ENCODE results near the gene PCDHAC2.

DNA sequence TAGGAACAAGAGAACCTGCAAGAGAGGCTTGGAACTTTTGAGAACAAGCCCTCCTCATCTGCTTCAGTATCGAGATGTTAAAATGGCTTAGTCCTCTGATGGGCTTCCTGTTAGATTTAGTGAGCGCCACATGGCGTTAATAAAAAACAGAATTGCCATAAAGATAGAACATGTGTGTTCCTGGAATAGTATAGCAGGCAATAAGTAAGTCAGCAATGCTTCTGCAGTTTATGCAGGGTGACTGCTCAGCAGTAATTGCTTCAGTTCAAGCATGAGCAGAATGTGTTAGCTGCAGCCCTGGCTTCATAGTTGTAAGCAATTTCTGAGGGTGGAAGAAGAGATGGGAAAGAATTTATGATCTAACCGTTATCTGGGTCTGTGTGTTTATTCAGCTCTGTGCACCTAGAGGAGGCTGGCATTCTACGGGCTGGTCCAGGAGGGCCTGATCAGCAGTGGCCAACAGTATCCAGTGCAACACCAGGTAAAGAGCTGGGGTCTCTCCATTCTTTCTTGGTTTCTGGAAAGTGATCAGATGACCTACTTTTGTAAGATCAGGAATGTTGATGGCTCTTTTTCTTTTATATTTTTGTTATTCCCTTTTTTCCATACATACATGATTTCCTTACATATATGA, 15.9 kb downstream of the PCDHAC2 start:
- TF ChIP-seq, protein P1, sequence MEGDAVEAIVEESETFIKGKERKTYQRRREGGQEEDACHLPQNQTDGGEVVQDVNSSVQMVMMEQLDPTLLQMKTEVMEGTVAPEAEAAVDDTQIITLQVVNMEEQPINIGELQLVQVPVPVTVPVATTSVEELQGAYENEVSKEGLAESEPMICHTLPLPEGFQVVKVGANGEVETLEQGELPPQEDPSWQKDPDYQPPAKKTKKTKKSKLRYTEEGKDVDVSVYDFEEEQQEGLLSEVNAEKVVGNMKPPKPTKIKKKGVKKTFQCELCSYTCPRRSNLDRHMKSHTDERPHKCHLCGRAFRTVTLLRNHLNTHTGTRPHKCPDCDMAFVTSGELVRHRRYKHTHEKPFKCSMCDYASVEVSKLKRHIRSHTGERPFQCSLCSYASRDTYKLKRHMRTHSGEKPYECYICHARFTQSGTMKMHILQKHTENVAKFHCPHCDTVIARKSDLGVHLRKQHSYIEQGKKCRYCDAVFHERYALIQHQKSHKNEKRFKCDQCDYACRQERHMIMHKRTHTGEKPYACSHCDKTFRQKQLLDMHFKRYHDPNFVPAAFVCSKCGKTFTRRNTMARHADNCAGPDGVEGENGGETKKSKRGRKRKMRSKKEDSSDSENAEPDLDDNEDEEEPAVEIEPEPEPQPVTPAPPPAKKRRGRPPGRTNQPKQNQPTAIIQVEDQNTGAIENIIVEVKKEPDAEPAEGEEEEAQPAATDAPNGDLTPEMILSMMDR (IDR thresholded peaks at IDR 0.05) = no peak
- no peak for TF ChIP-seq POLR2A (IDR thresholded peaks at IDR 0.05)

Measured in gastroesophageal sphincter (tissue), 3 donors.